OCI-M2 (cell line): ENCODE measurements around the gene AHCTF1.

Source experiments
- DNase-seq: peaks from one replicate; lab custom pipeline; 2025; ENCODE audit not compliant: unreplicated experiment; lab: John Stamatoyannopoulos, UW

AHCTF1 gene

GRCh38 chr1:246800356-246800755 lies 131.4 kb downstream of the AHCTF1 start:
- DNase-seq, result no peak

GRCh38 chr1:246798606-246799496 lies 132.9 kb downstream of the AHCTF1 start:
- no peak for DNase-seq

GRCh38 chr1:246798107-246798506 lies 133.6 kb downstream of the AHCTF1 start:
- no peak for DNase-seq

GRCh38 chr1:246797597-246797996 lies 134.2 kb downstream of the AHCTF1 start:
- DNase-seq, result no peak

GRCh38 chr1:246797157-246797556 lies 134.6 kb downstream of the AHCTF1 start:
- no peak for DNase-seq

GRCh38 chr1:246795906-246796694 lies 135.6 kb downstream of the AHCTF1 start:
- DNase-seq, result no peak

GRCh38 chr1:246794828-246795671 lies 136.7 kb downstream of the AHCTF1 start:
- no peak for DNase-seq

- no peak for DNase-seq
These were observed 137.5 kb downstream of the AHCTF1 start for GRCh38 chr1:246794048-246794827.

GRCh38 chr1:246793356-246793896 lies 138.3 kb downstream of the AHCTF1 start:
- no peak for DNase-seq

GRCh38 chr1:246792603-246793002 lies 139.1 kb downstream of the AHCTF1 start:
- no peak for DNase-seq

GRCh38 chr1:246791303-246791918 lies 140.3 kb downstream of the AHCTF1 start:
- no peak for DNase-seq

- DNase-seq, result no peak
These were observed 140.9 kb downstream of the AHCTF1 start for GRCh38 chr1:246790833-246791232.

GRCh38 chr1:246790364-246790763 lies 141.4 kb downstream of the AHCTF1 start:
- no peak for DNase-seq

GRCh38 chr1:246789454-246790339 lies 142.1 kb downstream of the AHCTF1 start:
- DNase-seq, result no peak
